Spleen (tissue), 11 donors: ENCODE data around the gene KCNMB1. TPM values are rescaled to one million over a fixed set of nuclear protein-coding genes. Genes with fewer than 3 reads are reported as not detected.
A peak's percentile ranks its signal among the peaks of the same experiment; 100 is the strongest.

Experiments
- DNase-seq: peaks from one replicate; pipeline ENCODE4 v3.0.0-alpha.2; 2020
- H3K27ac ChIP-seq, 8 donors: fragments of 200-600 bp; sonication (generic) in 7 of 8; 1 replicate in 4 of 8; 2 replicates in 4 of 8; pipeline versions ENCODE4 v1.5.0 to v1.8.0; 2016 to 2021; ENCODE audit warnings: inconsistent platforms in 4 of 8, mild to moderate bottlenecking in 4 of 8, moderate library complexity in 1 of 8
- H3K27me3 ChIP-seq, 7 donors: fragments of 200-600 bp; sonication (generic) in 6 of 7; replicated peaks in 1 of 7; 1 replicate in 4 of 7; 2 replicates in 3 of 7; pipeline versions ENCODE4 v1.5.0 to v1.8.0; 2016 to 2021; ENCODE audit warnings: inconsistent platforms in 3 of 7, mild to moderate bottlenecking in 1 of 7
- H3K36me3 ChIP-seq, 6 donors: fragments of 200-600 bp; sonication (generic) in 5 of 6; 1 replicate in 4 of 6; 2 replicates in 2 of 6; pipeline versions ENCODE4 v1.5.0 to v1.8.0; 2016 to 2021; ENCODE audit warnings: inconsistent platforms in 2 of 6
- H3K4me1 ChIP-seq, 6 donors: fragments of 200-600 bp; sonication (generic) in 5 of 6; 1 replicate in 3 of 6; 2 replicates in 3 of 6; pipeline versions ENCODE4 v1.5.0 to v1.8.0; 2016 to 2021; ENCODE audit warnings: inconsistent platforms in 3 of 6
- H3K4me3 ChIP-seq, 8 donors: fragments of 200-600 bp; sonication (generic) in 7 of 8; 1 replicate in 4 of 8; 2 replicates in 4 of 8; pipeline versions ENCODE4 v1.5.0 to v1.8.0; 2016 to 2021; ENCODE audit warnings: inconsistent platforms in 4 of 8, mild to moderate bottlenecking in 4 of 8, moderate library complexity in 2 of 8
- H3K9me3 ChIP-seq, 8 donors: fragments of 200-600 bp; sonication (generic) in 7 of 8; 1 replicate in 4 of 8; 2 replicates in 4 of 8; pipeline versions ENCODE4 v1.5.0 to v1.8.0; 2016 to 2021; ENCODE audit warnings: inconsistent platforms in 4 of 8
- POLR2A ChIP-seq, 3 donors: fragments of 450-650 bp; IDR thresholded peaks; one replicate each; pipeline ENCODE4 v1.5.1; 2017; ENCODE audit warnings: antibody characterized with exemption in 3 of 3, mild to moderate bottlenecking in 1 of 3
- POLR2AphosphoS5 ChIP-seq, 3 donors: sonication (generic); formaldehyde crosslinking; IDR thresholded peaks; one replicate each; pipeline ENCODE4 v1.5.1; 2017; ENCODE audit warnings: antibody characterized with exemption in 3 of 3
- WGBS, 5 donors: extraction: QIAGEN DNeasy Blood & Tissue Kit in 3 of 5; methylation state at CpG; one replicate each; pipeline versions ENCODE4 v1.1.5 to v1.1.7; 2013 to 2018; 5-methylcytosine and 5-hydroxymethylcytosine counted together
- intact Hi-C: fragments of 100-400 bp; cut with DNase I; formaldehyde crosslinking; loops from one replicate; pipeline ENCODE4 v1.15.0; 2023; ENCODE audit warnings: low total_unique reads
- polyA plus RNA-seq, 3 donors: library from polyadenylated mRNA; stranded (reverse); fragments of 200-250 nt; gene quantifications; one replicate each; pipeline ENCODE4 v1.2.1, GENCODE V29; 2013
- total RNA-seq, 7 donors: library from RNA; depleted of rRNA in 3 of 7; stranded (reverse); fragments of >200 nt in 3 of 7; fragmentation: NEBNext Ultra II Directional in 4 of 7; extraction: Animal tissue kit (Norgen Biotek cat#: 25700) in 4 of 7; gene quantifications; one replicate each; pipeline versions ENCODE4 v1.1.0 to v1.2.1, GENCODE V29; 2016 to 2021
- TF ChIP-seq, protein P1 (sequence below), 11 experiments: fragments of 200-600 bp in 7 of 11; fragments of 450-650 bp in 4 of 11; sonication (generic) in 4 of 11; IDR thresholded peaks in 8 of 11; conservative IDR thresholded peaks in 3 of 11; 1 replicate in 7 of 11; 2 replicates in 4 of 11; pipeline versions ENCODE4 v1.4.0 to v1.8.0; 2016 to 2021; ENCODE audit warnings: antibody characterized with exemption in 11 of 11, inconsistent platforms in 4 of 11, mild to moderate bottlenecking in 1 of 11
- donor health status: healthy with polysubstance abuse.
- donor health status: DM: no; HTN: no; CAD: no; lungs with moderate emphysema.
- donor health status: DM: no; HTN: no; CAD: no.
- donor health status: Bipolar disorder and iron deficiency.
- donor health status: healthy.
- donor health status: DM: no; HTN: no; CAD: no.
- donor health status: DM: yes; HTN: yes; CAD: no.

Gene KCNMB1
- total and polyA plus RNA-seq, 10 donors = 0.13 to 2.2 (median 0.77) TPM

- Histone ChIP-seq H3K27ac (peak overlapping the region; percentile 78 to 95 (median 86)), H3K36me3 (no peaks in the 10 kb centered on the region), H3K4me1 (peaks cover 49 to 100% (median 97%) of the 10 kb centered on the region in 6 donors), H3K4me3 (peak overlapping the region in 1 of 8 donors; percentile 59), H3K9me3 (no peaks in the 10 kb centered on the region), H3K27me3 (no peaks in the 10 kb centered on the region)
- intact Hi-C loops = no loop called here
- 73 to 87% (median 76%) methylated on average over 5 of the region's 5 CpGs for WGBS, 5 donors
- TF ChIP-seq POLR2A (IDR thresholded peaks at IDR 0.05) = no peak
- TF ChIP-seq, protein P1, sequence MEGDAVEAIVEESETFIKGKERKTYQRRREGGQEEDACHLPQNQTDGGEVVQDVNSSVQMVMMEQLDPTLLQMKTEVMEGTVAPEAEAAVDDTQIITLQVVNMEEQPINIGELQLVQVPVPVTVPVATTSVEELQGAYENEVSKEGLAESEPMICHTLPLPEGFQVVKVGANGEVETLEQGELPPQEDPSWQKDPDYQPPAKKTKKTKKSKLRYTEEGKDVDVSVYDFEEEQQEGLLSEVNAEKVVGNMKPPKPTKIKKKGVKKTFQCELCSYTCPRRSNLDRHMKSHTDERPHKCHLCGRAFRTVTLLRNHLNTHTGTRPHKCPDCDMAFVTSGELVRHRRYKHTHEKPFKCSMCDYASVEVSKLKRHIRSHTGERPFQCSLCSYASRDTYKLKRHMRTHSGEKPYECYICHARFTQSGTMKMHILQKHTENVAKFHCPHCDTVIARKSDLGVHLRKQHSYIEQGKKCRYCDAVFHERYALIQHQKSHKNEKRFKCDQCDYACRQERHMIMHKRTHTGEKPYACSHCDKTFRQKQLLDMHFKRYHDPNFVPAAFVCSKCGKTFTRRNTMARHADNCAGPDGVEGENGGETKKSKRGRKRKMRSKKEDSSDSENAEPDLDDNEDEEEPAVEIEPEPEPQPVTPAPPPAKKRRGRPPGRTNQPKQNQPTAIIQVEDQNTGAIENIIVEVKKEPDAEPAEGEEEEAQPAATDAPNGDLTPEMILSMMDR (IDR thresholded peaks at IDR 0.05 in 8 of 11, conservative IDR thresholded peaks at IDR 0.05 in 3 of 11) = no peak
- no peak for TF ChIP-seq POLR2AphosphoS5 (IDR thresholded peaks at IDR 0.05)
- DNase-seq = no peak
Observed at GRCh38 chr5:170332058-170332457, 57.1 kb downstream of the KCNMB1 start.

DNA sequence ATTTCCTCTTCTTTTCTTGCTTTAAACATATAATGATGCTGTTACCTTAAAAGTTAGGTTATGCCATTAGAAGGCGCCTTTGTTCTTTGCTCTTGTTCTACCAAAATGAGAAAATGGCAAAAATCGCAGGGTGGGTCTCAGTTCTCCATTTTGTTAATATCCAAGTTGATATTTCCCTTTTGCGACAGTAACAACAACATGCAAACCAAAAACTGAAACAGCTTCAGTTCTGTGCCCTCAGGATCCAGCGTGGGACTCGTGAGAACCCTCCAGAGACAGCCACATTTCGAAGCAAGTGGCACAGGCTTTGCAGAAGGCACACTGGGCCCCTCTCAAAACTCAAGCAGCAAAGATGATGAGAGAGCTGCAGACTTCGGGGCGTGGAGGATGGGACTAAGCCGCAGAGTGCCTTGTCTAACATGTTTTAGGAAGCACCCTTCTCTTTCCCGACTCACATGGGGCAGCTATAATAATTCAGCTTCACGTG is 58.6 kb downstream of the KCNMB1 start:
- intact Hi-C loops = no loop called here
- TF ChIP-seq POLR2AphosphoS5 (IDR thresholded peaks at IDR 0.05) (no peak), POLR2A (IDR thresholded peaks at IDR 0.05) (no peak)
- TF ChIP-seq, protein P1 (IDR thresholded peaks at IDR 0.05 in 8 of 11, conservative IDR thresholded peaks at IDR 0.05 in 3 of 11) = no peak
- WGBS, 5 donors = 19 to 41% (median 34%) methylated on average over 11 of the region's 11 CpGs
- no peaks in the 10 kb centered on the region for H3K27me3 ChIP-seq
- H3K4me1 ChIP-seq = peaks cover 49 to 99% (median 91%) of the 10 kb centered on the region in 6 donors
- no peaks in the 10 kb centered on the region for H3K9me3 ChIP-seq
- H3K36me3 ChIP-seq = no peaks in the 10 kb centered on the region
- peak overlapping the region; percentile 79 to 95 (median 86) for H3K27ac ChIP-seq
- H3K4me3 ChIP-seq = peak overlapping the region in 3 of 8 donors; percentile 10 to 59 (median 10)
- DNase-seq = no peak

DNA sequence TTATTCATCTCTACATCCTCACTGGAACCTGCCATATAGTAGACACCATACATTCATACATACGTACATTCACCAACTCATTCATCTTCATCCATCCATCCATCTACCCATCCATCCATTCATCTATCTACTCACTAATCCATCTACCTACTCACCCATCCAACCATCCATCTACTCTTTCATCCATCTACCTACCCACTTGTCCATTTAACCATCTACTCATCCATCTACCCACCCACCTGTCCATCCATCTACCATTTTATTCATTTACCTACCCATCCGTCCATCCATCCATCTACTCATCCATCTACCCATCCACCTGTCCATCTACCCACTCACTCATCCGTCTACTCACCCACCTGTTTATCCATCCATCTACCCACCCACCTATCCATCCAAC is 59.6 kb downstream of the KCNMB1 start:
- Histone ChIP-seq H3K4me3 (peak overlapping the region in 1 of 8 donors; percentile 59), H3K27me3 (no peaks in the 10 kb centered on the region), H3K27ac (peak overlapping the region in 6 of 8 donors; percentile 79 to 95 (median 88)), H3K4me1 (peaks cover 46 to 88% (median 80%) of the 10 kb centered on the region in 6 donors), H3K36me3 (no peaks in the 10 kb centered on the region), H3K9me3 (no peaks in the 10 kb centered on the region)
- DNase-seq = no peak
- TF ChIP-seq, protein P1 (IDR thresholded peaks at IDR 0.05 in 8 of 11, conservative IDR thresholded peaks at IDR 0.05 in 3 of 11) = no peak
- TF ChIP-seq POLR2AphosphoS5 (IDR thresholded peaks at IDR 0.05) (no peak), POLR2A (IDR thresholded peaks at IDR 0.05) (no peak)
- intact Hi-C loops = no loop called here
- 66 to 98% (median 86%) methylated on average over 3 of the region's 3 CpGs for WGBS, 5 donors

- peaks cover 30 to 71% (median 63%) of the 10 kb centered on the region in 6 donors for H3K4me1 ChIP-seq
- H3K36me3 ChIP-seq = no peaks in the 10 kb centered on the region
- peak overlapping the region in 1 of 8 donors; percentile 20 for H3K4me3 ChIP-seq
- H3K27me3 ChIP-seq = no peaks in the 10 kb centered on the region
- TF ChIP-seq, protein P1 (IDR thresholded peaks at IDR 0.05 in 8 of 11, conservative IDR thresholded peaks at IDR 0.05 in 3 of 11) = no peak
- no peak for TF ChIP-seq POLR2AphosphoS5 (IDR thresholded peaks at IDR 0.05)
- peak overlapping the region in 5 of 8 donors; percentile 5 to 95 (median 65) for H3K27ac ChIP-seq
- WGBS, 5 donors = 44 to 71% (median 68%) methylated on average over 2 of the region's 2 CpGs
- intact Hi-C loops = no loop called here
- DNase-seq = no peak
- H3K9me3 ChIP-seq = no peaks in the 10 kb centered on the region
Observed at GRCh38 chr5:170327829-170328228, 61.3 kb downstream of the KCNMB1 start.
